Tibial nerve (tissue), 4 donors: ENCODE results near the gene TMPRSS6.

ENCODE experiments used
- CTCF ChIP-seq, 5 experiments: fragments of 200-600 bp in 3 of 5; fragments of 450-650 bp in 2 of 5; sonication (generic) in 3 of 5; IDR thresholded peaks; one replicate each; pipeline ENCODE4 v1.5.1; 2016 to 2019; ENCODE audit warnings: antibody characterized with exemption in 5 of 5, mild to moderate bottlenecking in 3 of 5, moderate library complexity in 2 of 5
- EP300 ChIP-seq, 2 donors: sonication (generic); formaldehyde crosslinking; IDR thresholded peaks; one replicate each; pipeline ENCODE4 v1.6.1; 2017; ENCODE audit warnings: antibody characterized with exemption in 2 of 2, mild to moderate bottlenecking in 1 of 2

- TF ChIP-seq CTCF (IDR thresholded peaks at IDR 0.05) (no peak), EP300 (IDR thresholded peaks at IDR 0.05) (no peak)
Measured at GRCh38 chr22:37145180-37146050, 35.9 kb upstream of the TMPRSS6 start.
